HEK293 (cell line): ENCODE measurements around the gene MIA3.
A peak's percentile ranks its signal among the peaks of the same experiment; 100 is the strongest.

Experiments
- CTCF ChIA-PET: fragments of 350-600 bp; formaldehyde crosslinking; extraction: SDS; loops from one replicate; lab custom pipeline; 2021; ENCODE audit warnings: antibody characterized with exemption; lab: Yijun Ruan, JAX
- POLR2A ChIA-PET: fragments of 300-600 bp; formaldehyde crosslinking; extraction: SDS; loops from one replicate; lab custom pipeline; 2020; ENCODE audit warnings: antibody characterized with exemption, inconsistent platforms; lab: Yijun Ruan, JAX
- H3K27ac ChIP-seq: fragments of 200-500 bp; sonication (Bioruptor generic); 2 replicates; pipeline ENCODE4 v1.5.1; 2014; ENCODE audit warnings: low read depth, low read length, control low read depth, inconsistent platforms; ENCODE audit errors: extremely low read depth
- H3K36me3 ChIP-seq, 2 experiments: fragments of 200-500 bp in 1 of 2; sonication (Bioruptor generic) in 1 of 2; 1 replicate in 1 of 2; 2 replicates in 1 of 2; pipeline ENCODE4 v1.5.1; 2014 to 2017; ENCODE audit warnings: inconsistent platforms in 2 of 2, low read length in 2 of 2; ENCODE audit not compliant: control insufficient read depth in 2 of 2, insufficient read depth in 1 of 2
- H3K4me1 ChIP-seq: fragments of 200-500 bp; sonication (Bioruptor generic); 2 replicates; pipeline ENCODE4 v1.5.1; 2014; ENCODE audit warnings: mild to moderate bottlenecking, low read length, inconsistent platforms; ENCODE audit not compliant: control insufficient read depth, insufficient read depth
- H3K4me3 ChIP-seq: 2 replicates; pipeline ENCODE4 v1.5.1; 2011; ENCODE audit warnings: low read depth, mild to moderate bottlenecking, control low read depth, low read length, moderate library complexity
- H3K9me3 ChIP-seq: fragments of 200-500 bp; sonication (Bioruptor generic); 2 replicates; pipeline ENCODE4 v1.5.1; 2014; ENCODE audit warnings: low read depth, low read length, inconsistent platforms; ENCODE audit not compliant: control insufficient read depth, insufficient read depth
- ATF2 ChIP-seq: fragments of 450-650 bp; formaldehyde crosslinking; IDR thresholded peaks from 2 replicates; pipeline ENCODE4 v1.5.1; 2016; ENCODE audit warnings: missing biosample characterization, missing genetic modification characterization, low read depth
- BCL6B ChIP-seq: fragments of 450-650 bp; formaldehyde crosslinking; IDR thresholded peaks from 2 replicates; pipeline ENCODE4 v1.5.1; 2017; ENCODE audit warnings: missing biosample characterization, missing genetic modification characterization
- HIC1 ChIP-seq: fragments of 450-650 bp; formaldehyde crosslinking; IDR thresholded peaks from 2 replicates; pipeline ENCODE4 v1.5.1; 2016; ENCODE audit warnings: missing biosample characterization, missing genetic modification characterization
- KLF10 ChIP-seq: fragments of 450-650 bp; IDR thresholded peaks from 2 replicates; pipeline ENCODE4 v1.5.1; 2018; ENCODE audit warnings: missing biosample characterization, mild to moderate bottlenecking, missing genetic modification characterization
- KLF9 ChIP-seq: fragments of 450-650 bp; formaldehyde crosslinking; IDR thresholded peaks from 2 replicates; pipeline ENCODE4 v1.5.1; 2016; ENCODE audit warnings: missing biosample characterization, missing genetic modification characterization, low read depth
- PRDM4 ChIP-seq: fragments of 450-650 bp; formaldehyde crosslinking; IDR thresholded peaks from 2 replicates; pipeline ENCODE4 v1.5.1; 2017; ENCODE audit warnings: missing biosample characterization, missing genetic modification characterization
- PRDM6 ChIP-seq: fragments of 450-650 bp; formaldehyde crosslinking; IDR thresholded peaks from 2 replicates; pipeline ENCODE4 v1.5.1; 2017; ENCODE audit warnings: missing biosample characterization, missing genetic modification characterization
- SETDB1 ChIP-seq: IDR thresholded peaks from one replicate; pipeline ENCODE4 v1.6.1; 2017; ENCODE audit warnings: mild to moderate bottlenecking, low read length, moderate library complexity, mixed read lengths; ENCODE audit not compliant: insufficient read length
- ZBTB20 ChIP-seq: fragments of 450-650 bp; formaldehyde crosslinking; IDR thresholded peaks from 2 replicates; pipeline ENCODE4 v1.5.1; 2016; ENCODE audit warnings: missing biosample characterization, missing genetic modification characterization
- ZFHX2 ChIP-seq: fragments of 450-650 bp; formaldehyde crosslinking; conservative IDR thresholded peaks from 2 replicates; pipeline ENCODE4 v1.5.1; 2016; ENCODE audit warnings: missing biosample characterization, missing genetic modification characterization
- ZFP41 ChIP-seq: fragments of 450-650 bp; formaldehyde crosslinking; IDR thresholded peaks from 2 replicates; pipeline ENCODE4 v1.5.1; 2016; ENCODE audit warnings: missing biosample characterization, missing genetic modification characterization, borderline replicate concordance
- ZNF10 ChIP-seq: fragments of 450-650 bp; formaldehyde crosslinking; IDR thresholded peaks from 2 replicates; pipeline ENCODE4 v1.5.1; 2017; ENCODE audit warnings: missing biosample characterization, missing genetic modification characterization
- ZNF214 ChIP-seq: fragments of 450-650 bp; formaldehyde crosslinking; IDR thresholded peaks from 2 replicates; pipeline ENCODE4 v1.5.1; 2017; ENCODE audit warnings: missing biosample characterization, mild to moderate bottlenecking, missing genetic modification characterization, borderline replicate concordance
- ZNF324 ChIP-seq: fragments of 450-650 bp; formaldehyde crosslinking; IDR thresholded peaks from 2 replicates; pipeline ENCODE4 v1.5.1; 2016; ENCODE audit warnings: missing biosample characterization, missing genetic modification characterization
- ZNF341 ChIP-seq: fragments of 450-650 bp; formaldehyde crosslinking; IDR thresholded peaks from 2 replicates; pipeline ENCODE4; 2016; ENCODE audit warnings: low read depth, missing biosample characterization, missing genetic modification characterization
- ZNF391 ChIP-seq: fragments of 450-650 bp; formaldehyde crosslinking; IDR thresholded peaks from 2 replicates; pipeline ENCODE4 v1.5.1; 2016; ENCODE audit warnings: low read depth, missing biosample characterization, missing genetic modification characterization, borderline replicate concordance
- ZNF501 ChIP-seq: fragments of 450-650 bp; formaldehyde crosslinking; IDR thresholded peaks from 2 replicates; pipeline ENCODE4 v1.5.1; 2016; ENCODE audit warnings: missing biosample characterization, missing genetic modification characterization
- ZNF600 ChIP-seq: fragments of 450-650 bp; formaldehyde crosslinking; IDR thresholded peaks from 2 replicates; pipeline ENCODE4 v1.5.1; 2016; ENCODE audit warnings: missing biosample characterization, missing genetic modification characterization
- ZNF837 ChIP-seq: fragments of 450-650 bp; formaldehyde crosslinking; IDR thresholded peaks from 2 replicates; pipeline ENCODE4 v1.5.1; 2016; ENCODE audit warnings: missing biosample characterization, missing genetic modification characterization
- TF ChIP-seq, protein P1 (sequence below): fragments of 450-650 bp; formaldehyde crosslinking; IDR thresholded peaks from 2 replicates; pipeline ENCODE4 v1.5.1; 2016; ENCODE audit warnings: missing biosample characterization, missing genetic modification characterization
- TF ChIP-seq, protein P2 (sequence below): fragments of 450-650 bp; formaldehyde crosslinking; IDR thresholded peaks from 2 replicates; pipeline ENCODE4 v1.5.1; 2017; ENCODE audit warnings: missing biosample characterization, missing genetic modification characterization
- TF ChIP-seq, protein P3 (sequence below): fragments of 450-650 bp; formaldehyde crosslinking; IDR thresholded peaks from 2 replicates; pipeline ENCODE4; 2016; ENCODE audit warnings: missing biosample characterization, missing genetic modification characterization

The MIA3 gene

DNA sequence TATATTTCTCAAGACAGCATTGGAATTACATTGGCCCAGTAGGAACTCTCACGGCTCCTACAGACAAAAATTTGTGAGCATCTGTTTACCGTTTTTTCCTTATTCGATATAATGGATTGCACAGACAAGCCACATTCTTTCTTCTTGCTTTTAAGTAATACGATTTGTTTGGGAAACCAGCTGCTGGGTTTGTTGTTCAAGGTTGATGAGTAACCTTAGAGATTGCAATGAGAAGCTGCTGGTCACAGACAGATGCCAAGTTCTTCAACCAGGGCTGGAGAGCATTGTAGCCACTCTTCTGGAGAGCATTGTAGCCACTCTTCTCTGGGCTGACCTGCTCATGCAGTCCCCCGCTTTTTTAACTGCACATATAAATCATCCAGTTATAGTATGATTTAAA lies 1.4 kb upstream of the MIA3 start (continued):
- TF ChIP-seq, protein P1, sequence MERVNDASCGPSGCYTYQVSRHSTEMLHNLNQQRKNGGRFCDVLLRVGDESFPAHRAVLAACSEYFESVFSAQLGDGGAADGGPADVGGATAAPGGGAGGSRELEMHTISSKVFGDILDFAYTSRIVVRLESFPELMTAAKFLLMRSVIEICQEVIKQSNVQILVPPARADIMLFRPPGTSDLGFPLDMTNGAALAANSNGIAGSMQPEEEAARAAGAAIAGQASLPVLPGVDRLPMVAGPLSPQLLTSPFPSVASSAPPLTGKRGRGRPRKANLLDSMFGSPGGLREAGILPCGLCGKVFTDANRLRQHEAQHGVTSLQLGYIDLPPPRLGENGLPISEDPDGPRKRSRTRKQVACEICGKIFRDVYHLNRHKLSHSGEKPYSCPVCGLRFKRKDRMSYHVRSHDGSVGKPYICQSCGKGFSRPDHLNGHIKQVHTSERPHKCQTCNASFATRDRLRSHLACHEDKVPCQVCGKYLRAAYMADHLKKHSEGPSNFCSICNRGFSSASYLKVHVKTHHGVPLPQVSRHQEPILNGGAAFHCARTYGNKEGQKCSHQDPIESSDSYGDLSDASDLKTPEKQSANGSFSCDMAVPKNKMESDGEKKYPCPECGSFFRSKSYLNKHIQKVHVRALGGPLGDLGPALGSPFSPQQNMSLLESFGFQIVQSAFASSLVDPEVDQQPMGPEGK (tag by site-specific recombination): no peak
- no peak for TF ChIP-seq ZFP41
- no peak for TF ChIP-seq BCL6B (tag by site-specific recombination)
- TF ChIP-seq ZNF214 (tag by site-specific recombination): no peak
- TF ChIP-seq PRDM6 (tag by site-specific recombination): no peak
- TF ChIP-seq ATF2: no peak
- no peak for TF ChIP-seq KLF10

DNA sequence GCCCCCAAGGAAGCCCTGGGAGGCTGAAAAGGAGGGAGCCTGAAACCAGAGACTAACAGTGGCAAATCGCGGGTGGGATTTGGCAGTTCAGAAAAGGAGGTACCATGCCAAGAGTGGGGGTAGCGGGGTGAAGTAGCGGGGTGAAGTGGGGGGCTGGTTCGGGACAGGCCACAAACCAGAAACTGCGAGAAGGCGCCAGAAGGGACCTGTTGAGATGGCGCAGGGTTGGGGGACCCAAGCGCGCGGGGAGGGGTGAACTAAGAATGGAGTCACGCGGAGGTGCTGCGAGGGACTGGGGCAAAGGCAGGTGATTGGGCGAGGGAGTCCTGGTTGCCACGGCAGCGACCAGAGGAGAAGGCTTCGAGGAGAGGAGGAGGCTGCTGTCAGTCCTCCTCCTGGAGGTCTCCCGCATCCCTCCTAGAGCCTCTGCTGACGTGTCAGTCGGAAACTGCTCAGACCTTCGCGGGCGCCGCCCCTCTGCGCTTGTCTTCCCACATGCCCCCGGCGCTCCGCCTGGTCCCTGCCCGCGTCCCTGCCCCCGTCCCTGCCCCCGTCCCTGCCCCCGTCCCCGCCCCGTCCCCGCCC lies 438 bp upstream of the MIA3 start:
- Histone ChIP-seq H3K27ac (no peak overlapping the region; the same call in 1 of the 2 replicates), H3K9me3 (no peaks in the 10 kb centered on the region), H3K4me3 (peak overlapping the region; percentile 44), H3K36me3 (peaks cover 3 to 7% of the 10 kb centered on the region in 2 experiments; a peak in 2 of 3 replicates), H3K4me1 (no peaks in the 10 kb centered on the region)
- POLR2A ChIA-PET: no interaction called here
- CTCF ChIA-PET: no interaction called here
- TF ChIP-seq ZNF10 (tag by site-specific recombination) (no peak), ZNF324 (no peak), ZNF600 (tag by site-specific recombination) (peak; percentile 13; the same call in 1 of the 2 replicates), ZNF214 (tag by site-specific recombination) (no peak), ZNF837 (tag by site-specific recombination) (no peak), ZNF341 (tag by site-specific recombination) (peak; percentile 93), KLF9 (tag by site-specific recombination) (peak; percentile 46; the same call in 1 of the 2 replicates), ZBTB20 (tag by site-specific recombination) (no peak), SETDB1 (no peak), ZFHX2 (tag by site-specific recombination) (peak; percentile 5; the same call in 1 of the 2 replicates), ZNF391 (tag by site-specific recombination) (no peak), HIC1 (tag by site-specific recombination) (0 out of 2 replicates have a peak, but pooled peaks have one; percentile 39), ZNF501 (tag by site-specific recombination) (peak; percentile 85), PRDM4 (tag by site-specific recombination) (no peak)
- TF ChIP-seq, protein P2, sequence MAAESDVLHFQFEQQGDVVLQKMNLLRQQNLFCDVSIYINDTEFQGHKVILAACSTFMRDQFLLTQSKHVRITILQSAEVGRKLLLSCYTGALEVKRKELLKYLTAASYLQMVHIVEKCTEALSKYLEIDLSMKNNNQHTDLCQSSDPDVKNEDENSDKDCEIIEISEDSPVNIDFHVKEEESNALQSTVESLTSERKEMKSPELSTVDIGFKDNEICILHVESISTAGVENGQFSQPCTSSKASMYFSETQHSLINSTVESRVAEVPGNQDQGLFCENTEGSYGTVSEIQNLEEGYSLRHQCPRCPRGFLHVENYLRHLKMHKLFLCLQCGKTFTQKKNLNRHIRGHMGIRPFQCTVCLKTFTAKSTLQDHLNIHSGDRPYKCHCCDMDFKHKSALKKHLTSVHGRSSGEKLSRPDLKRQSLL: peak; percentile 100
- TF ChIP-seq, protein P3, sequence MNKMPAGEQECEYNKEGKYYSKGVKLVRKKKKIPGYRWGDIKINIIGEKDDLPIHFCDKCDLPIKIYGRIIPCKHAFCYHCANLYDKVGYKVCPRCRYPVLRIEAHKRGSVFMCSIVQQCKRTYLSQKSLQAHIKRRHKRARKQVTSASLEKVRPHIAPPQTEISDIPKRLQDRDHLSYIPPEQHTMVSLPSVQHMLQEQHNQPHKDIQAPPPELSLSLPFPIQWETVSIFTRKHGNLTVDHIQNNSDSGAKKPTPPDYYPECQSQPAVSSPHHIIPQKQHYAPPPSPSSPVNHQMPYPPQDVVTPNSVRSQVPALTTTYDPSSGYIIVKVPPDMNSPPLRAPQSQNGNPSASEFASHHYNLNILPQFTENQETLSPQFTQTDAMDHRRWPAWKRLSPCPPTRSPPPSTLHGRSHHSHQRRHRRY (tag by site-specific recombination): no peak
